Central memory CD4-positive, alpha-beta T cell (primary cell): ENCODE data around the gene GMPPB.
"Not testable (repeated sequence)": the region's sequence is repeated elsewhere in the genome, so short reads cannot be mapped to it uniquely, and the experiment has no call there.

ENCODE experiments used
- DNase-seq: peaks from one replicate; pipeline ENCODE4 v3.0.0; 2022

Gene GMPPB

DNA sequence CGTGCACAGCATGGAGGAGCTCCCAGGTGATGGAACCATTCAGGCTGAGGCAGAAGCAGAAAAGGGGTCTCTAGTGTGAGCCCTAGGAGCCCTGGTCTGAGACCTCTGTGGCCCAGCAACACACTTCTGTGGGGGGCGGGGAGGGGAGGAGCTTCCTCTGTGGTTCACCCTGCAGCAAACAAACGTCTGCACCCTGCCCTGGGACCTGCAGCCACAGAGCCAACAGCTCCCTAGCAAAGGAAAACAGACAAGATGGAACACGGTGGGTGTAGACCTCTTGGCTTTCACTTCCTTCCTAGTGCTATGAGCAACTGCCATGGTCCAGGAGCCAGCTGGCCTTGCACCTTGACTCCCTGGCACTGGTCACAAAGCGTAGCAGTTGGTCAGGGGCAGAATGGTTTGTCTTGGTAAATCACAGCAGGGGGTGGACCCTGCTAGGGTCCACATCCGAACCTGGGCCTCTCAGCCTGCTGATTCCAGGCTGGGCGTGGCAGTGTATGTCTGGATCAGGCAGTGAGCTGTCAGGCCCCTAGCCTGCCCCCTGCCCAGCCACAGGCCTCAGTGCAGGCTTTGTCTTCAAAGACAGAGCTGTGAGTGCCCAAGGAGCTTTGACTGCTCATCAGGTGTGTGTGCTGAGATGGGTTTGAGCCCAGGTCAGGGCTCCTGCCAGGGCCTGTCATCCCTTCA is 11.0 kb downstream of the GMPPB start:
- no peak for DNase-seq

DNA sequence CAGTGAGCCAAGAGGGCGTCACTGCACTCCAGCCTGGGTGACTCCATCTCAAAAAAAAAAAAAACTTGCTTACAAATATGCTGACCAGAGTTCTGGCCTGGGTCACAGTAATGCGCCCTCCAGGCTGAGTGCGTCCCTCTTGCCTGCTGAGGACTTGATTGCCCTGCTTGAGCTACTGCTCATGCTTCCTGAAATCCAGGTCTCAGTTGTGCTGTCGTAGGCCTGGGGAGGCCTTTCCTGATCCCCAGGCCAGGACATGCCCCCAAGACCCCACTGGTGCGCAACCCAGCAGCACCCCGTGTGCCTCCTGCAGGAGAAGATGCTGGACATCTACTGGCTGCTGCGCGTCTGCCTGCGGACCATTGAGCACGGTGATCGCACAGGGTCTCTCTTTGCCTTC is 11.6 kb downstream of the GMPPB start:
- no peak for DNase-seq

DNA sequence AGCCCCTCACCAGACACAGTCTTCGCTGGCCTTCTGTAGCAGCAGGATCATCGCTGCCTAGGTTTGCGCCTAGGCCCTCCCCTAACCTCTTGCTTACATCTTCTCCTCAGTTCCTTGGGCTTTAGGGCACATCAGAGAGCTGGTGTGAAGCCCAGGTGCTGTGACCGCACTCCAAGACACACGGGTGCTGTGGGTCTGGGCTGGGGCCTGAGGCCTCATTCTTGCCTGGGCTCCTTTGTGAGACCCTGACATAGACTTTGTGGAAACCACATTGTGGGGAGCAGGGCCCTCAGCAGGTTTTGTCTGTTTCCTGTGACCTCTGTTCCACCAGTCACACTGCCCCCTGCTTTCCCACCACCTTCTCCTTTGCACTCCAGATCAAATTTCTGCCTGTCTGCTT is 12.3 kb downstream of the GMPPB start:
- no peak for DNase-seq

DNA sequence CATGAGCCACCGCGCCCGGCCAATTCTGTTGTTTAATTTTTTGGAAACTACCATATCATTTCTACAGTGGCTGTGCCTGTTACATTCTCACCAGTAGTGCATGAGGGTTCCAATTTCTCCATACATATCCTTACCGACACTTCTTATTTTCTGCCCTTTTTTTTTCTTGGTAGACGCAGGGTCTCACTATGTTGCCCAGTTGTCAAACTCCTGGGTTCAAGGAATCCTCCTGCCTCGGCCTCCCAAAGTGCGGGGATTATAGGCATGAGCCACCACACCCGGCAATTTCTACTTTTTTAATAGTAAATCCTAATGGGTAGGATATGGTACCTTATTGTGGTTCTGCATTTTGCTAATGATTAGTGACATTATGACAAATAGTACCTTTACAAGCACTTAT is 13.9 kb downstream of the GMPPB start:
- DNase-seq, result no peak

DNA sequence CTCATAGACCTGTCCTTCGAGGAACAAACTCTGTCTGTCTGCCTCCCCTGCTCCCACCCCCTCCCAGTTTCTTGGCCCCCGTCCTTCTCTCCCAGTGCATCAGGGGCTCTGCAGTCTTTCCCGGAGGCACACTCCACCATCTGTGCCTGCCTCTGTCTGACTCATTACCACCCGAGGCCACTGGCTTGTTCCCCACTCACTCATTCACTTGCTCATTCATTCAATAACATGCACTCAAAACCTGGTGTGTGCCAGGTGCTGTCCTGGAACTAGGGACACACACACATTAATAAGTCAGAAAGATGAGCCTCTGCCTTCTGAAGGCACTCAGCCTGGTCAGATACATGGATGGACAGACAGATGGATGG is 16.7 kb downstream of the GMPPB start:
- DNase-seq, result no peak

DNA sequence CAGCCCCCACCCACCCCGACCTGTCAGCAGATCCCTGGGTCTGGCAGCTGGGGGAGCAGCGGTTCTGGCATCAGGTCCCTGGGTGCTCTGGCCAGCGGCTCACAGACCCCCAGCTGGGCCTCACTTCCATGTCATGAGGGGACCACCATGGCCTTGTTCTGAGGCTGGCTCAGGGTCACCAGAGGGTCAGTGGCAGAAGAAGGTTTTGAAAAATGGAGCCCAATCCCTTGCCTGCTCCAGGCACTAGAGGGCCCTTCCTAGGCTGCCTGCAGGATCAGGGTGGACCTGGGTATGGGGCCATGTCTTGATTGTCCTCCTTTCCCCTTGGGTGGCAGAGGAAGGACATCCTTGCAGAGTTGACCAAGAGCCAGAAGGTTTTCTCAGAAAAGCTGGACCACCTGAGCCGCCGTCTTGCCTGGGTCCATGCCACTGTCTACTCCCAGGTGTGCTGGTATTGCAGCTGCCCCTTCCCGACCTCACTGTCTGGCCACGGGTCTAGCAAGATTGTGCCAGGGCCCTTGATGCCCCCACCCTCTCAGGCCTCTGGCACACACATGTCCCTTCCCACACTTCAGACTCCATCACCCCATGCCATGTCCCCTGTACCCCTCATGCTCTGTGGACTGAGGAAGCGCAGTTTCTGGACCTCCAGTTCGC is 17.2 kb downstream of the GMPPB start:
- DNase-seq, result no peak

DNA sequence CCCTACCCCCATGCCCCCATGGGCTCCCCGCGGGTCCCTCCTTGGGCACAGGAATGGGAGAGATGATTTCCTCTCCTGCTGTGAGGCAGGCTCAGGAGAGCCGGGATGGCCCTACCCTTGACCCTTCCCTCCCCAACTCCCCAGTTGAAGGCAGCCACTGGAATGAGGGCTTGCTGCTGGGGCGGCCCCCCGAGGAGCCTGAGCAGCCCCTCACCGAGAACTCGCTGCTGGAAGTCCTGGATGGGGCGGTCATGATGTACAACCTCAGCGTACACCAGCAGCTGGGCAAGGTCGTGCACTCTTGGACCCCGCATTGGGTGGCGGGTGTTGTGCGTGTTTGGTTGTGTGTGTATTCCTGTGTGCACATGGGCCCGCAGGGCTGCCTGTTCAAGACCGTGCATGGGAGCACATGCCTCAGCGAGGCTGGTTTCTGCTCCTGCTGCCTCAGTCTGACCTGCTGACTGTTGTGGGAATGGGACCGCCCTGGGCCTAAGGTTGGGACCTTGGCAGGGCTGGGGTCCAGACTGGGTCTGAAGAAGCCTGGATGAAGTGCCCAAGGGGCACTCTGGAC is 18.3 kb downstream of the GMPPB start:
- no peak for DNase-seq

DNA sequence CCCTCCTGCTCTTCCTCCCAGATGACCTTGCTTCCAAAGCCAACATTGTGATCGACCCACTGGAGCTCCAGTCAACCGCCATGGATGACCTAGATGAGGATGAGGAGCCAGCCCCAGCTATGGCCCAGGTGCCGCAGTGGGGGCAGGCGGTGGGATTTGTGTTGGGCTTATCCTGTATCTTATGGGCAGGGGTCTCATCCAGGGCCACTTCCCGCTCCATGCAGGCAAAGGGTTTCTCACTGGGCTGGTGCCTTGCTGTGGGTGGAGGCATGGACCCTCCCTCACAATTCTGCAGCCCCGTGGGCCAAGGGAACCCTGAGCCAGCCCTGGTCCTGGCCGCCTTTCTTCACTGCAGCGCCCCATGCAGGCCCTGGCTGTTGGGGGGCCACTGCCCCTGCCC is 19.1 kb downstream of the GMPPB start:
- no peak for DNase-seq

DNA sequence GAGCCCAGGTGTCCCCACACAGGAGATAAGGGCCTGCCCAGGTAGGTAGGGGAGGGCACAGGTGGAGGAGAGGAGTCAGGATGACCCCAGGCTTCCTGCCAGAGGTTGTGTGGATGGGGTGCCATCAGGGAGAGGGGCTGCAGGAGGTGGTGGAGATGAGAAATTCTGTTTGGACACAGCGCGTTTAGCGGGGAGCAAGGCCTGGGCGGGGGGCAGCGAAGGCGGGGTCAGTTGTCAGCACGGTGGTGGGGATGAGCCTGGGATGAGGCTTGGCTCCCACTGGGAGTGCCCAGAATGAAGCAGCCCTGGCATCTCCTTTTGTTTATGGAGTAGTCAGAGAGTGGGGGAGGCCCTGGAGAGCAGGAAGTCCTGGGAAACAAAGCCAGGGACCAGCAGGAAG is 19.8 kb downstream of the GMPPB start:
- DNase-seq, result no peak

DNA sequence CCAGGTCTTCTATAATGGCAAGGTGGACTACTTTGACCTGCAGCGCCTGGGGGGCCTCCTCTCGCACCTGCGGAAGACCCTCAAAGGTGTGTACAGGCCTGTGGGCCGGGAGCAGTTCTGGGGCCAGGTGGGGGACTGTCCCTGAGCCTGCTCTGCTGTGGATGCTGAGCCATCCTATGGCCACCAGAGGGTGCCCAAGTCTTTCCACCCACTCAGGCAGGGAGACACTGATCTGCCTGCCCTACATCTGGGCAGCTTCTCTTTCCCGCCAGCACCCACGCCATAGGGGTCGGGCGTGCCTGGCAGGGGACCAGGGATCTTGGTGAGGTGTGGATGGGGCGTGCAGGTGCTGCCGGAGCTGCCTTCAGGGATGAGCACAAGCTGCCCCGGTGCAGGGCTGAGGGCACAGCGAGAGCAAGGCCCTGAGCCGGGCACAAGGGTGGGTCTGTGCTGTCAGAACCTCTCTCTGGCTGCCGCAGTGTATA is 20.3 kb downstream of the GMPPB start:
- peak; percentile 60 for DNase-seq

DNA sequence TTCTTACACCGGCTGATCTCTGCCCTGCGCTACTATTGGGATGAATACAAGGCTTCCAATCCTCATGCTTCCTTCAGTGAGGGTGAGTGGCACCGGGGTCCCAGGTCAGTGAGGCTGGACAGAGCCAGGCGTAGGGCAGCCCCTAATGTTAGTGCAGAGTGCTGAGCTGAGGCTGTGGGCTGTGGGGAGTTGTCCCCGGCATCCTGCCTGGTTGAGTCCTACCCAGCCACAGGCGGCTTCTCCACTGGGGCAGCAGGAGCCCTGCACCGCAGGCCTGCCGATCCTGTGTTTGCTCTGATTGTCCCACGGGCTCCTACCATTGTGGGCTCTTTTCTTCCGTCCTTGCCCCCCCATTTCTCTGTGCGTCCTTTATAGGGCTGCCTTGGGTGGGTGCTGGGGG is 21.1 kb downstream of the GMPPB start:
- DNase-seq, result no peak

DNA sequence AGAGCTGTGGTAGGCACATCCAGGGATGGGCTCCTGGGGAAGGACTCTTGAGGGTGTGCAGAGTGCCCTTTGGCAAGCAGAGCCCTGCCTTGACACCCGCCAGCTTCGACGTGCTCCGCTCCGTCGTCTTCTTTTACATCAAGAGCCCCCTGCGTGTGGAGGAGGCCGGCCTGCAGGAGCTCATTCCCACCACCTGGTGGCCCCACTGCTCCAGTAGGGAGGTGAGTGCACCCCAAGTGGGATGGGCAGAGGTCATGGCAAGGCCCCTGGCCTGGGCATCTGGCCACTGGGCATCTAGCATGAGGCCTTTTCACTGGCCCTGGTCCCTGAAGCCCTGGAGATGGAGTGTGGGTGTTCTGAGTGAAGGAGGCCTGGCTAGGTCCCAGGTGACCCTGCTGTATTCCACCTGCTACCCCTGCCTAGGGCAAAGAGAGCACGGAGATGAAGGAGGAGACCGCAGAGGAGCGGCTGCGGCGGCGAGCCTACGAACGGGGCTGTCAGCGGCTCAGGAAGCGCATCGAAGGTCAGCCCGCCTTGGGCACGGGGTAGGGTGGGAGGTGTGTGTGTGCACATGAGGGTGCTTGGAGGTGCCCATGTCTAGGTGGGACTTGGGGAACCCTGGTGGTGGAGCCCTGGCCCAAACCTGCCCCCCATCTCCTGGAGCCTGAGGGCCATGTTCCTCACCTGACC is 22.2 kb downstream of the GMPPB start:
- no peak for DNase-seq

DNA sequence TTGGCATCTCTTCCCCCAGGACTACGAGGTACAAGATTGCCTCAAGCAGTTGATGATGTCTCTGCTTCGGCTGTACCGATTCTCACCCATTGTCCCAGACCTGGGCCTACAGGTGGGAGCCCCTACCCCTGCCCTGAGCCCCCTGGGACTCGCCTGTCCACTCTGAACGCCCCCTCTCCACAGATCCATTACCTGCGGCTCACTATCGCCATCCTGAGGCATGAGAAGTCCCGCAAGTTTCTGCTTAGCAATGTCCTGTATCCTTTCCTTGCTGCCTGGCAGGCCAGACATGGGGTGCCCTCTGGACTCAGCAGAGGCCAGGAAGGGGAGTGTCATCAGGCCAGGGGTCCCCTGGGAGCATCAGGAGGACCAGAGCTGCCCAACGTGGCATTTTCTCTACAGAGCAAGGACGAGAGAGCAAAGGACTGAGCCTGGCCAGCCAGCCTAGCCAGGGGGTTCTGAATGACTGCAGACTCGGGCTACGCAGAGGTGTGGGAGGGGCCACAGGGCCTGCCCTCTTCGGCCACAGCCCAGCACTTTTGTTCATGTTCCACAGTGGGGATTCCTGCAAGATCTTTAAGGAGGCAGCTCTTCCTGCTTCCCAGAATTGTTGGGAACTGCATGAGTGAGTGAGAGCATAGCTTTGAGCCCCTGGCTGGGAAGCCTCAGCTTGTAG is 23.2 kb downstream of the GMPPB start:
- no peak for DNase-seq

DNA sequence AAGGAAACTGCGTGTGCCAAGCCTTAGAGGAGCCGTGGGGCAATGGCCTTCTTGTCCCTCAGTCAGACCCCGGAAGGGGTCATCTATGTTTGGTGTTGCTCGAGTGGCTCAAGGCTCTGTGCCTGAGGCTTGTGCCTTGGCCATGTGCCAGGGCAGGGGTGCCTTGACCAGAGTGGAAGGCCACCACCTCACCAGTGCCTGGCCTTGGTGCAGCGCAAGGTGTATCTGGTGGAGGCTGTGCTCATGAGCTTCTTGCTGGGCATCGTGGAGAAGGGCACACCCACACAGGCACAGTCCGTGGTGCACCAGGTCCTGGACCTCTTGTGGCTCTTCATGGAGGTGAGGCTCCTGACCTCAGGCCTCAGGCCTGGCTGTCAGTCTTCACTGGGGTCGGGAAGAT is 23.7 kb downstream of the GMPPB start:
- DNase-seq, result no peak

DNA sequence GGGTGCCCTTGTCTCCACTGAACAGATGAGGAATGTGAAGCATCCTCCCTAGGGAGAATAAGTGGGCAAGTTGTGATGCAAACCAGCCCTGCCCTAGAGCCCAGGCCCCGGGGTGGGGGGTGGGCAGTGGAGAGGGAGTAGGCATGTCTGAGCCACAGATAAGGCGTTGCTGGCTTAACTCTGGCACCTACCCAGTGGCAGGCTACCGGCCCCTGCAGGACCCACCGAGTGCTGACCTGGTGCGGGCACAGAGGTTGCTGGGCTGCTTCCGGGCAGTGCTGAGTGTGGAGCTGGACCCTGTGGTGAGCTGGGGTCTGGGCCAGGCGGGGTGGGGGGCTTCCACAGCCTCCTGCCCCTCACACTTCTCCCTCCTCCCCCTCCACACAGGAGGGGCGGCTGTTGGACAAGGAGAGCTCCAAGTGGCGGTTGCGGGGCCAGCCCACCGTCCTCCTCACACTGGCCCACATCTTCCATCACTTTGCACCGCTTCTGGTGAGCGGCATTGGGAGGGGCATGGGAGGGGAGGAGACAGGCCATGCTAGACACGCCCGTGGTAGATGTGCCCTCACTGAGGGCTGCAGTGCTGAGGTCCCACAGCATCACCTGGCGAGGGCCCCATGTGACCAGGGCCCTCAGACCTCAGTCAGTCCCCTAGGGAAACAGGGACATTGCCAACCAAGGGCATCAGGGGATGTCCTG is 24.3 kb downstream of the GMPPB start:
- no peak for DNase-seq

DNA sequence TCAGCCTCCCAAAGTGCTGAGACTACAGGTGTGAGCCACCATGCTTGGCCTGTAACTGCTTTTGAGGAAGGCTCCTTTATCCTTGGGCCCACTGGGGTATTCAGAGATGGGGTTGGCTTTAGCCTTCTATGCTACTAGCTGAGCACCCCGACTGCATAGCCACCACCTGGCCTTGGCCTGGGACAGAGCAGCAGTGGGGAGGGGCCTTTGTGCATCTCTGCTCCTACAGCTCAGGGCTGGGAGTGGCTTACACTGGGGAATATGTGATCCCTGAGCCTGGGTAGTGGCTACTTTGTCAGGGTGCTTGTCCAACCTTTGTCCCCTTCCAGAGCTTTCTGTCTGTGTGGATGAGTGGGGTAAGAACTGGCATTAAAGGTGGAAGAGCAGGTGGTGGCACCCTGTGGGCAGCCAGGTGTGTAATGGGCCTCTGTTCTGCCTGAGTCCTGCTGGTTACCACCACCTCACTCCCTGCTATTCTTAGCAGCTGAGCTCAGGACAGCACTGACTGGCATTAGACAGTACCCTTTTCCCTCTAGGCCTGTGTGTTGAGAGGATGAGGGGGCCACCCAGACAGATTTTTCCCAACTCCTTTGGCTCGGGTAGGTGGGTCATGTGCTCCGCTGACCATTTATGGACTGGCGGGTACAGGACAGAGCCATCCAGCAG is 28.3 kb downstream of the GMPPB start:
- DNase-seq, result not testable (repeated sequence)

DNA sequence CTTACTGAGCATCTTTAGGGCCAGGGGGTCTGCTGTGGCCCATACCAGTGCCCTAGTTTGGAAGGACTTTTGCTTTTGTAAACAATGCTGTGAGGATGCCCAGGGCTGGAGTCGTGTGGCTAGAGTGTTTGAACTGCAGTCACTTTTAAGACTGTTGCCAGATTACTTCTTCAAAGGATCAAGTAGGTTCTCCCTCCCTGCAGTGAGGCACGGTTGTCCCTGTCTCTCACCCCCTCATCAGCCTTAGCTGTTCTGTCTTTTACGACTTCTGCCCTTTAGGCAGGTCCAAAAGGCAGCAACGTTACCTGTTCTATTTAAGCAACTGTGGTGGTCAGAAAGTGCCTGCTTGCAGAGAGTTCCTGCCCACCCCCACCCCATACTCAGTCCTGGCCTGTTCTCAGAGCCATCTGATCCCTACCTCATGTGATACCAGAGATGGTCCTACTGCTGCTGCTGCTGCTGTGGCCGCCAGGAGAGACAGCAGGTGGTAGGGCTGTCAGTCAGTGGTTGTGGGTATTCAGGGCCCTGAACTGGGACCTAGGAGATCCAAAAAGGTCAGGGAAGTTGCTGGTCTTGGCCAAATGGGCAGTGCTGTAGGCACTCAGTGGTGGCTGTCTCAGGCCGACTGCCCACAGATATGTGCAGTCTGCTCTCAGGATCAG is 29.2 kb downstream of the GMPPB start:
- not testable (repeated sequence) for DNase-seq

DNA sequence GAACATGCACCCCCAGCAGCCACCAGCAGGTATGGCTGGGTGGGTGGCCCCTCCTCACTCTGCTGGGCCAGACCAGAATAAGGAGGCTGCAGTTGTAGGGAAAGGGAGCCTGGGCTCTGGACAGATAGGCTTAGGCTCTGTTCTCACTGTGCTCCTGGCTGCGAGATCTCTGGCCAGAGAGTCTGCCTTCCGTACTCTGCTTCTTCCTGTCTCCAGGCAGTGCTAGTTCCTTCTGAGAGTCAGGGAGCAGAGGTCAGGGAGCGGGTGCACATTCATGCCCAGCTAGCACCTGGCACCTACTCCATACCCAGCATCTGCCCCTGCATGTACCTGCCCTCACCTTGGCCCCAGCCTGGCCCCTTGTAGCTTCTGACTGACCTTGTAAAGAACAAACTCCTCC is 32.3 kb downstream of the GMPPB start:
- not testable (repeated sequence) for DNase-seq

DNA sequence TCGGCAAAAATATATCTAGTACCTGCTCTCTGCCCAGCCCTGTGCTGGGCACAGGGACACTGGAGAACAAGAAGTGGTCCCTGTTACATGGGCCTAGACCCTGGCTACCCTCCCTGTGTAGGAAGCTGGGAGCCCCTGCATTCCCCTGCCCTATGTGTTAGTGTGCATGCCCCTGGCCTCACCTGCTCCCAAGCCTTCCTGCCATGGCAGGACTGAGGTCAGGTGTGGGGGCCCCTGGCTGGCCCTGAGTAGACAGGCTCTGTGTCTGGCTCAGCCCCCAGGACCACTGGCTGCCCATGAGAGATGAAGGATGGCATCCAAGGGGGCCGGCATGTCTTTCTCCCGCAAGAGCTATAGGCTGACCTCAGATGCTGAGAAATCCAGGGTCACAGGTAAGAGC is 32.9 kb downstream of the GMPPB start:
- not testable (repeated sequence) for DNase-seq

DNA sequence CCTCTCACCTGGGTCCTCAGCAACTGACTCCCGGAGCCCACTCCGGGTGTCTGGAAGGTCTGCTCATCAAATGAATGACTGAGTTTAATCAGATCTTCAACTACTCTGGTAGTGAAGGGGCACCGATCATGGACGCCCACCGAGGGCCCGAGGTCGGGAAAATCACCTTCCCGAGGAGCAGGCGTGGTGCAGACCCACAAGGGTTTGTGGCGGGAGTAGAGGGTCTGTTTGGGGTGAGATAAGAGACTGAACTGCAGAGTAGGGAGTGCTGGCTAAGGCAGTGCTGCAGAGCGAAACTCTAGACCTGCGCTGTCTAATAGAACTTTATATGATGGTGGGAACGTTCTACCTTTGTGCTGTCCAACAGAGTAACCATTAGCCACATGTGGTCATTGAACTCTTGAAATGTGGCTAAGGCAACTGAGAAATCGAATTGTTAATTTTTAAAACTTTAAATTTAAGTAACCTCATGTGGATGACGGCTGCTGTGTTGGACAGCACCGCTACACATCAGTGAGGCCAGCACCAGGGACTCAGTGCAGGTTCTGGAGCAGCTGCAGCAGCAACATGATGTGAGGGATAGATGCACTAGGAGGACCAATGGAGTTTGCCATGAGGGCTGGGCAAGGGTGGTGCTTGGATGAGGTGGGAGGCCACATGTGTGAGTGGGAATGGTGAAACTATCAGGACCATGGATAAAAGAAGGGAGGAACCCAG is 33.7 kb downstream of the GMPPB start:
- DNase-seq, result not testable (repeated sequence)
